Dedifferentiated amniotic fluid mesenchymal stem cell (primary cell): ENCODE measurements around the gene ZCCHC14.
"Not testable (repeated sequence)": the region's sequence is repeated elsewhere in the genome, so short reads cannot be mapped to it uniquely, and the experiment has no call there.

Experiments used
- DNase-seq: peaks from one replicate; pipeline ENCODE4 v3.0.0-alpha.2; 2016; ENCODE audit errors: extremely low spot score

The ZCCHC14 gene

DNA sequence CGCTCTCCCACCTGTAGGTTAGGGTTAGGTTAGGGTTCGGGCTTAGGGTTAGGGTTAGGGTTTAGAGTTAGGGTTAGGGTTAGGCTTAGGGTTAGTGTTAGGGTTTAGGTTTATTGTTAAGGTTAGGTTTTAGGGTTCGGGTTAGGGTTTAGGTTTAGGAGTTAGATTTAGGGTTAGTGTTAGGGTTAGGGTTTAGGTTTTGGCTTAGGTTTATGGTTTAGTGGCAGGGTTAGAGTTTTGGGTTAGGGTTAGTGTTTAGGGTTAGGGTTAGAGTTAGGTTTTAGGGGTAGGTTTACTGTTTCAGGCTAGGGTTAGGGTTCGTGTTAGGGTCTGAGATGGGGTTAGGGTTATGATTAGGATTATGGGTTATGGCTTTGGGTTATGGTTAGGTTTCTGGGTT is 31.6 kb upstream of the ZCCHC14 start:
- no peak for DNase-seq

DNA sequence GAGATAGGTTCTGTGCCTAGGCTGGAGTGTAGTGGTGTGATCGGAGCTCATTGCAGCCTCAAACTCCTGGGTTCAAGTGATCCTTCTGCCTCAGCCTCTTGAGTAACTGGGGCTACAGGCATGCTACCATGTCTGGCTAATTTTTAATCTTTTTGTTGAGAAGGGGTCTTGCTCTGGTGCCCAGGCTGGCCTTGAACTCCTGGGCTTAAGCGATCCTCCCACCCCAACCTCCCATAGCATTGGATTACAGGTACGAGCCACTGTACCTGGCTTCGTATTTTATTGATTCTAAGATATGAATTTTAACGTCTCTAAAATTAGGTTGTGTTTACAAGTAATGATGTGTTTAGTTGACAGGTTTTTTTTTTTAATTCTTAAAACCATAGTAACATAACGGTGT is 30.8 kb upstream of the ZCCHC14 start:
- not testable (repeated sequence) for DNase-seq

DNA sequence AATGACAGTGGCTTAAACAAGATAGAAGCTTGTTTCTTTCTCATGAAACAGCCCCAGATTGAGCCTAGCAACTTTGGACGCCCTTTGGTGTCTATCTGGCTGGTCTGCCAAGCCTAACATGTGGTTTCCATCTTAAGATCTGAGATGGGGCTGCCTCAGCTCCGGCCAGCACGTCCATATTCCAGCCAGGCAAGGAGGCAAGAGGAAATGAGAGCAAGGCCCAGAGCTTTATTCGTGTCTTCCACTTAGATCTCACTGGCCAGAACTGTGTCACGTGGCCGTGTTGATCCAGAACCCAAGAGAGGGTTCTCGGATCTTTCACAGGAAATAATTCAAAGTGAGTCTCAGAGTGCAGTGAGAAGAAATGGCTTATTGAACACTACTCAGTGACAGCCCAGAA is 28.9 kb upstream of the ZCCHC14 start:
- DNase-seq = not testable (repeated sequence)

DNA sequence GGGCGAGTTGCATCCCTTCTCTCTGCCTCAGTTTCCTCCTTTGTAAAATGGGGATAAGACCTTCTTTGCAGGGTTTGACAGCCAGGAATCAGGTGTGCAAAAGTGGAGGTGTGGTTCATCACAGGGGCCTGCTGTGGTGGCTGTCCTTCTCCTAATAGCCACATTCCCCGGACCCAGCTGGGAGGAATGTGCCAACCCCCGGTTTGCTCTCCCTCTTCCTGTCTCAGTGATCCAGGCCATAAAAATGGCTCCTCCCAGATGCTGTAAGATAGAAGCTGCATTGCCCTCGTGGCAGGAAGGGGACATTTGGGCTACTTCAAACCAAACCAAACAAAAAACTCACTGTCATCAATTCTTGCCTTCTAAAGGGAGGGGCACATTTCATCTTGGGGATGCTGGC is 26.3 kb upstream of the ZCCHC14 start:
- not testable (repeated sequence) for DNase-seq

DNA sequence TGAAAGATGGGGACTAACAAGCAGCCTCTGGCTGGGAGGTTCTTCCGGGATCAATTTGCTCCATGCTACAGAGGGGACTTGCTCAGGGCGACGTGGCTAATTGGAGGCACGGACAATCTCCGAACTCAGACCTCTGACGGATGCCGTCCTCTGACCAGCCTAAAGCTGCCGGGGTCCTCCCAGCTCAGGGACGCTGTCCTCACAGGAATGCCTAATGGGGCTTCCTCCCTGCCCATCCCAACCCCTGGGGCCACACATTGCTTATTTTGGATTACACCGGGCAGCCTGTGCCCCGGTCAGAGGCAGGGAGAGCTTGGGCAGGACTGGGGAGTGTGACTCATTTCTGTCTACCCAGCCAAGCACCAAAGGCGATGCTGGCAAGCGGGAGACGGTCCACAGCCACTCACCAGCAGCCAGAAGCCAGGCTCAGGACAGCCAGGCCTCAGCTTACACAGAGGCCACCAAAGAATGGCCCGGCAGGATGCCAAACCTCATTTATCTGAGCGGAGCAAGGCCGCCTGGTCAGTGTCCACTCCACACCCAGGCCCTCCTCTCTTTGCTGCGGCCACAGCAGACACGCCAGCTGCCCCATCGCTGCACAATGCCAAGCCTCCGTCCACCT is 25.7 kb upstream of the ZCCHC14 start:
- DNase-seq = not testable (repeated sequence)

DNA sequence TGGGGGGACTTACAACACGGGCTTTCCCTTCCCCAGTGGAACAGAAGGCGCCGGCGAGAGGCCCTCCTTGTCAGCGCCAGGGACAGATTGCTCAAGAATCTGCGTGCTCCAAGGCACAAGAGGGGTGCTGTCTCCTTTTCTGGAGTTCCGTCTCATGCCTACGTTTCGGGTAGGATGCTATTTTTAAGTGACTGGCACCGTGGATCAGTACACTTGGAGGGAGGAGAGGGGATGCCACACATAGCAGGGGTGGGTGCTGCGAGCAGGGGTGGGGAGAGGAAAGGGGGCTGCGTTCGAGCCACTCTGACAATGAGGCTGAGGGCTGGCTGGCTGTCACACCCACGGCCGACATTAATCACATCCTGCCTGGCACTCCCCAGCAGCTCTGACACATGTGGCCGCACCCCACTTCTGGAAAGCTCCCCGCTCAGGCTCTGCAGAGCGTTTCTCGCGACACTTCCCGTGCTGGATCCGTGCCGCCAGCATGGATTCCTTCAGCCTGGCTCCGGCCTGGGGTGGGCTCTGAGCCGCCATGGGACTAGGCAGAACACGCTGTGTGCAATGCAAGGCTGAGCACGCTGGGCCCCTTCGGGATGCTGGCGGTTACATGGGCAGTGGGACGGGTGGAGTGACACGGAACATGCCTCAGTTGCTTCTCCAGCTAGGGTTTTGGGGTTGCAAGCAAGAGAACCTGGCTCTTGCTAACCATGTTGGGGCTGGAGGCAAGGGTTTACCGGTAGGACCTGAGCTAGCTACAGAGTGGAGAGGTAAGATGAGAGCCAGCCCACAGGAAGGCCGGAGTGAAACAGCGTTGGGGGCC is 25.0 kb upstream of the ZCCHC14 start:
- DNase-seq = not testable (repeated sequence)

DNA sequence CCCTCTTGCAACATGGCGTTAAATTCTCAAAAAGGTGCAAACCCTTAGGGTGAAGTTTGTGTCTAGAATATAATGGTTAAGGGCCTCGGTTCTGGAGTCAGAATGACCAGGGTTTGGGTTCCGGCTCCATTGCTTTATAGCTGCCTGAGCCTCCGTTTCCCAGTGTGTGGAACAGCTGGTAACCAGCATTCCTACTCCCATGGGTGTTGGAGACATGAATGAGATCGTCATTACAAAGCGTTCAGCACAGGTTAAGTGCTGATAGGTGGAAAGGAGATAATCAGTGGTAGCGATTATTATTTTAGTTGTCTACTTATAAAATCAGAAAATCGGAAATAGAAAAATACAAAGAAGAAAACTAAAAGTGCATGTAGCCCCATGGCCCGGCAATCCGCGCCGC is 23.5 kb upstream of the ZCCHC14 start:
- DNase-seq = no peak

DNA sequence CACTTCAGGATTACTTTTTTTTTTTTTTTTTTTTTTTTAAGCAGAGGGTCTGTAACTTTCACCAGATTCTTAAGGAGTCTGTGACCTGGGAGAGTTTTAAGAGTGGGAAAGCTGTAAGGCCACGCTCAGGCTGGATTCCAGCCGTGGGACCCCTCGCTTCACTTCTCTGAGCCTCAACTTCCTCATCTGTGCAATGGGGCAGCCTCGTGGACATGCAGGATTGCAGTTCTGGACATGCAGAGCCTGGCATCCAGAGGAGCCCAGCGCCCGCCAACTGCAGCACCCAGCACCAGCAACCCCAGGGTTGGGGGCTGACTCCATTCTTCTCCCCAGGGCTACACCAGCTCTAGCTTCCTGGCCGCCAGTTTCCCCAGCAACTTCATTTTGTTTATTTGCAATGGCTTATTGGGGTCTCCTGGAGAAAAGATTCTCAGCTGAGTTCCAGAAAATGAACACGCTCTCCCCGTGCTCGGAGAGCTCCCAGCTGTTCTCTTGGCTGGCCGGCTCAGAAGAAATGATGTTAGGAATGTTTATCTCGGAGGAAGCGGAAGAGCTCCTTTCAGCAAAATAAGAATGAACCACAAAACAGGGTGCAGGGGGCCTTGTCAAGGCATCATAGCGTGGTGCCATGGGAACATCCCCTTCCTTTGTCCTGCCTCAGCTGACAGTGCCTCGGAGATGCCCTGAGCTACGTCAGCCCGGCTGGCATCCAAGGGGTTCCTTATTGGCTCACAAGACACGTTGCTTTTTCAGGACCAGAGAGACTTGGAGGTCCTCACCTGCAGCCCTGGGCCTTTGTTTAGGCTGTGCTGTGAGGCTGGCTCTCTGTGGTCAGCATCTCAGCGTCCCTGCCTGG is 22.9 kb upstream of the ZCCHC14 start:
- no peak for DNase-seq

DNA sequence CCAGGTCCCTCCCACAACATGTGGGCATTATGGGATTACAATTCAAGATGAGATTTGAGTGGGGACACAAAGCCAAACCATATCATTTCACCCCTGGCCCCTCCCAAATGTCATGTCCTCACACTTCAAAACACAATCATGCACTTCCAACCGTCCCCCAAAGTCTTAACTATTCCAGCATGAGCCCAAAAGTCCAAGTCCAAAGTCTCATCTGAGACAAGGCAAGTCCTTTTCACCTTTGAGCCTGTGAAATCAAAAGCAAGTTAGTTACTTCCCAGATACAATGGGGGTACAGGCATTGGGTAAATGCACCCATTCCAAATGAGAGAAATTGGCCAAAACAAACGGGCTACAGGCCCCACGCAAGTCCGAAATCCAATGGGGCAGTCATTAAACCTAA is 17.0 kb upstream of the ZCCHC14 start:
- DNase-seq = not testable (repeated sequence)

DNA sequence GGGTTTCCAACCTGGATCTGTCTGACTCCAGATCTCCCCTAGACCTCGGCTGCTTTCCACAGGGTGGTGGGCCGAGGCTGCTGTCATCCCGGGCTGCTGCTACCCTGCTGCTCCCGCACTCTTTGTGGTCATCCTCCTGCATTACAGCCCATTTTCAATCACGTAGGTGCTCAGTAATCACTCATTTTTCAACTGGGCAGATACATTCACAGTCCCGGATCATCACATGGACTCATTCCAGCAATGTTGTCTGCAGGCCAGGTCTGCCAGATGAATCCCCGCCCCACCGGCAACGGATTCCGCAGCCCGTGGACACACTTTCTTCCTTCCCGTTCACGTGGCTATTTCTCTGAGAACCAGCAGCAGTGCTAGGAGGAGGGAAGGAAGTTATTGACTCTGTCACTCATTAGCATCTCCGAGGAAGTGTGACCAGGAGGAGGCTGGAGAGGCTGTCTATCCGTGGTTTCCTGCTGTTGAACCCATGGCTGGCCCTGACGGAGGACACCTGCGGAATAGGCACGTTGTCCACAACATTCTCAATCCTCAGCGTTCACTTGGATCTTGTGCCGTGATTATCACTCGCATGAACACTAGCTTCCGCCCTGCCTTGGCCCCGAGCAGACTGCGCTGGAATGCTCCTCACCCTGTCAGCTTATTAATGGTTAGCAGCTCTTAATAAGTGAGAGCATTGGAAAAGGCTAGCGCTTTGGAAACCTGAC is 14.7 kb upstream of the ZCCHC14 start:
- no peak for DNase-seq

DNA sequence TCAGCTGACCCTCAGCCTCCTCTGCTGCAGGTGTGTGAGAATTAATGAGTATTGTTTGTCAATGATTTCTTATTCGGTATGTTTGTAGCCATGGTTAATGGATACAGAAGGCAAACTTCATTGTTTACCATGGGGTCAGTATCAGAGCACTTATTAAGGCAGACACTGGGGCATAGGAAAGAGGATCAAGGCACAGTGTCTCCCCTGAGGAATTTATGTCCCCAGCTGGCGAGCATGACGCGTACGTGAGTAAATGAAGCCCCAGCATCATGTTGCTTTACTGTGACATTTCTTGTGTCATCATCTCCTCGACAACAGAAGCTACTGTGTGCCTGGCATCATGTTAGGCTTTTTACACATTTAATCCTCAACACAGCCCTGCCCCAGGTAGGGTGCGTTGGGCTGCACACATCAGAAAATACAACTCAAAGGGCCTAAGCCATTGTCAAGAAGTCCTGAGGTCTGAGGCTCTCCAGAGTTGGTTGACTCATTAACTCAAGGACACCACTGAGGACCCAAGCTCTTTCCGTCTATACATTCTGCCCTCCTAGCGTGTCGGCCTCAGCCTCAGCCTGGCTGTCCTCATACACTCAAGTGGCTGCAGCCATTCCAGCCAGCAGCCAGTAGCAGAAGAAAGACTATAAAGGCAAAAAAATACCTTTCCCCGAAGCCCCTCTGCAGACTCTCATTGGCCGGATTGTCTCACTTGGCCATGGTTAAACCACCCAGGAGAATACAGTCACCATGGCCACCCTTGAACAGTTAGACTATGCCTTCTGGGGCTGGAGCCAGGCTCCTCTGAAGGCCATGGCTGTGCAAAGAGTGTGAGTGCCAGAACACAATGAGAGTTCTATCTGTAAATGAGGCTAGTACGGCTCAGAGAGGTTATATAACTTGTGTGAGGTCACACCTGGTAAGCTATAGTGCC is 13.9 kb upstream of the ZCCHC14 start:
- no peak for DNase-seq

DNA sequence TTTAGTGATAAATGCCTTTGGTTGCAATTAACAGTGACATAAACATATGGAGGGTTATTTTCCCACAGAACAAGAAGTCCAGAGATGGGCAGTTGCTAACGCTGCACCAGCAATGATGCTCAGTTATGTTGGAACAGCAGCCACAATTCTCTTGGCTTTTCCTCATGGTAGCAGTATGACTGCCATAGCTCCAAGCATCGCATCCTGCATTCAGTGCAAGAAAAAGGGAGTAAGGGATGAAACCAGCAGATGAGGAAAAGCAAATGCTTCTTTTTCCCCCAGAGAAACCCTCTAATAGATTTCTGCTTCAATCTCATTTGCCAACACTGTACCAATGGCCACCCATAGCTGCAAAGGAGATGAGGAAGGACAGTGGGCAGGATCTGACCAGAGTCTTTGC is 13.0 kb upstream of the ZCCHC14 start:
- DNase-seq = no peak

DNA sequence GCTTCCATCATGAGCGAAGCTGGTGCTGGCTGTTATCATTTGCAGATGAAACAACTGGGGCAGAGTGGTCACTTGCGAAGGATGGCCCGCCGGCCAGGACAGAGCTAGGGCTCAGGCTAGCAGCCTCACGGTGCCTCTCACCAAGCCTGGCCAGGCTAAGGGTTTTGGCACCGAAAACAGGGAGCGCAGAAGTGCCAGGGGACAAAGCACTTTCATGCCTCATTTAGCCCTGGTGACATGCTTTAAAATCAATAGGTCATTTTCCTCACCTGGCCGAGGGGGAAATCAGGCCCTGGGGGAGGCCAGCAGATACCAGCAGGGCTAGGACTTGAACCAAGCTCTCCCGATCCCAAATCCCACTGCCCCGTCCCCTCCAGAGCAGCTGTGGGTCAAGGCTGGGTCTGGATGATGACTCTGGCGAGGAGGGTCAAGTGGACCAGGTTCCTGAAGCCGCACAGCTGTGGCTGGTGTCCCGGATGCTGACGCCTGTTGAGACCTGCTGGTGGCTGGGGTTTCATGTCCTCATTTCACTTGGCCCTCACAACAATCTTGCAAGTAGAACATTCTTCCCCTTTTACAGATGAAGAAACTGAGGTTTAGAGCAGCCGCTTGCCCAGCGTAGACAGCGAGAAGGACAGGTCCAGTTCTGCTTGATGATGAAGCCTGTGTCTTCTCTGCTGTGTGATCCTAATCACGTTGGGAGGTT is 10.6 kb upstream of the ZCCHC14 start:
- not testable (repeated sequence) for DNase-seq

DNA sequence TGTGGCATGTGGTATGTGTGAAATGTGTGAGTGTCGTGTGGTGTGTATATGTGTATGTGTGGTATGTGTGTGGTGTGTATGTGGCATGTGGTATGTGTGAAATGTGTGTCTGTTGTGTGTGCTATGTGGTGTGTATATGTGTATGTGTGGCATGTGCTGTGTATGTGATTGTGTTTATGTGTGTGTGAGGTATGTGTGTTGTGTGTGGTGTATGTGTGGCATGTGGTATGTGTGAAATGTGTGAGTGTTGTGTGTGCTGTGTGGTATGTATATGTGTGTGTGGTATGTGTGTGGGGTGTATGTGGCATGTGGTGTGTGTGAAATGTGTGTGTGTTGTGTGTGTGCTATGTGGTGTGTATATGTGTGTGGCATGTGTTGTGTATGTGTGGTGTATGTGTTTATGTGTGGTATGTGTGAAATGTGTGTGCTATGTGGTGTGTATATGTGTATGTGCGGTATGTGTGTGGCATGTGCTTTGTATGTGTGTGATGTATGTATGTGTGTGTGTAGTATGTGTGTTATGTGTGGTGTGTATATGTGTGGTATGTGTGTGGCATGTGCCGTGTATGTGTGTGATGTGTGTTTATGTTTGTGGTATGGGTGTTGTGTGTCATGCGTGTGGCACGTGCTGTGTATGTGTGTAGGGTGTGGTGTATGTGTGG is 9.6 kb upstream of the ZCCHC14 start:
- DNase-seq = no peak

DNA sequence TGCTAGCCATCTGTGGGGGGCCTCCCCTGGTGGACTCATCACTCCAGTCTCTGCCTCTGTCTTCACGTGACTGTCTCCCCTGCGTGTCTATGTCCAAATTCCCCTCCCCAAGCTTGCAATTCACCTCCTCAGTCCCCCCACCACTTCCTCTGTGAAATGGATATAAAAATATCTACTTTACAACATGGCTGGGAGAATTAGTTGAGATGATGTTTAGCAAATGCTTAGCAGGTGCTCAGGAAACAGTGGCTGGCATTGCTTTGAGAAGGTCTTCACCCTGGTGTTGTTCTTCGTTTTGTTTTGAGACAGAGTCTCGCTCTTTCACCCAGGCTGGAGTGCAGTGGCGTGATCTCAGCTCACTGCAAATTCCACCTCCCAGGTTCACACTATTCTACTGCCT is 8.3 kb upstream of the ZCCHC14 start:
- no peak for DNase-seq

DNA sequence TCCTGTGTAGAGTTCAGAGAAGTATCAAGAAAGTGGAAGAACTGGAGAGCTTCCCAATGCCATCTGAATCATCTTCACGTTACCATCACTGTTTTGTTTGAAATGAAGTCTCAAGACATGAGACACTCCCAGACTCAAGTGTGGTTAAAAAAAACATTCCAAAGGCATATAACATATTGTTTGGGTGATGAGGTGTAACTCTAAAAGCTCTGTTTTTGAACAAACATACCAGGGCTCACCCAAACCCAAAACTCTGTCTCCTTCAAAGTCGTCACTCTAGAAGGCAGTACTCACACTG is 6.3 kb upstream of the ZCCHC14 start:
- DNase-seq = peak; percentile 78

DNA sequence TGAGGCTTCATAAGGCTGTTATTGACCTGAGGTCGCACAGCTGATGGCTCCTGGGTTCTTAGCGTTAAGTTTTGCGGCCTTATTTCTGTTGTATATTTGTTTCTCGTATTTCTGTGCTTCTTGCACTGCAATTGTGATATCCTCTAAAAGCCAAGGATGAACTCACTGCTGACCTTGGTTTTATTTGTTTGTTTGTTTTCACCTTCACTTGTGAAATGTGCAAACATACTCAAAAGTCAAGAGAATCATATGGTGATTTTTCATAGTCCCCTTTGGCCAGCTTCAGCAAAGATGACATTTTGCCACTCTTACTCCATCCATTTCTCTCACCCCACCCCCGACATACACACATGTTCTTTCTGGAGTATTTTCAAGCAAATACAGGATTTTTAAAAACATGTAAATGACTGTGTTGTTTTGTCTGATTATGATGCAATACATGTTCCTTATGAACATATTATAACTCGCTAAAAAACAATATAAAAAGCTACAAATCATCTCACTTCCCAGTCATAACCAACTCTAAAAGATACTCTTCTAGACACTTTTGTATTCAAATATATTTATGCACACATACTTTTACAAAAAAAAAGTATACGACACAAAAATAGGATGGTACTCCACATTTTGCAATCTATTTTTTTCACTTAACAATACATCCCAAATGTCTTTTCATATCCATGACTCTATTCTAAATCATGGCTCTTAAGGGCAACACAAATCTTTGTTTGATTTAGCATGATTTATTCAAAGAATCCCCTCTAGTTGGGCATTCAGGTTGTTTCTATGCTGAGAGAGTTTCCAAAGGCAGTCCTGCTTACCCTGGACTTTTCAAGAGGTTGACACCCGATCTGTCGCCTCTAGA is 5.7 kb upstream of the ZCCHC14 start:
- no peak for DNase-seq

DNA sequence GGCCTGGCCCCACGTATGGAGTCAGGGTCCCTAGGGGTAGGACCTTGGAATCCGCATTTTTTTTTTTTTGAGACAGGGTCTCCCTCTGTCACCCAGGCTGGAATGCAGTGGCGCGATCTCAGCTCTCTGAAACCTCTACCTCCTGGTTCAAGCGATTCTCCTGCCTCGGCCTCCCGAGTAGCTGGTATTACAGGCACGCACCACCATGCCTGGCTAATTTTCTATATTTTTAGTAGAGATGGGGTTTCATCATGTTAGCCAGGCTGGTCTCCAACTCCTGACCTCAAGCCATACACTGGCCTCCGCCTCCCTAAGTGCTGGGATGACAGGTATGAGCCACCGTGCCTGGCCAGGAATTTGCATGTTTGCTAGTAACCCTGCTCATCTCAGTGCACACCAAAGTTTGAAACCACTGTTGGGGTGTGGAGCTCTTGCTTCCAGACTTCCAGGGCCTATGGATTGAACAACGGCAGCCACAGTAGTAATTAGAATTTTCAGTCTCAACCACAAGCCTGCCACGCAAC is 5.0 kb upstream of the ZCCHC14 start:
- DNase-seq = not testable (repeated sequence)
